NCI-H2227 treated with DMSO at 0.1 percent for 48 hours (cell line): ENCODE results near the gene PPP2R3A.

Source experiments
- DNase-seq: peaks from one replicate; lab custom pipeline; 2025; lab: John Stamatoyannopoulos, UW

PPP2R3A gene

DNA sequence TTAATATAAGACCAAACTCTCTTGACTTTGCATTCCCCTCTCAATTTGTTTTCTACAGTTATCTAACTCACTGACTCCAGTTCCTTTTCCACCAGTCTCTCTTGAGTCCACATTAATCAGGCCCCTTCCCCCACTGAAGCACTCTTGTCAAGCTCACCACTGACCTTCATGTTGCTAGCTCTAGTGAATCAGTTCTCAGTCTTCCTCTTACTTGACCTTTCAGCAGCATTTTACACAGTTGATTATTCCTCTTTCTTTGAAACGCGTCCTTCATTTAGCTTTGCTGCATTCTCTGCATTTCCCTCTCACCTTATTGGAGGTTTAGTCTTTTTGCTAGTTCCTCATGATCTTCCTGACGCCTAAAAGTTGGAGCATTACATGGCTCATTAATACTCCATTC lies 8.3 kb downstream of the PPP2R3A start:
- no peak for DNase-seq

DNA sequence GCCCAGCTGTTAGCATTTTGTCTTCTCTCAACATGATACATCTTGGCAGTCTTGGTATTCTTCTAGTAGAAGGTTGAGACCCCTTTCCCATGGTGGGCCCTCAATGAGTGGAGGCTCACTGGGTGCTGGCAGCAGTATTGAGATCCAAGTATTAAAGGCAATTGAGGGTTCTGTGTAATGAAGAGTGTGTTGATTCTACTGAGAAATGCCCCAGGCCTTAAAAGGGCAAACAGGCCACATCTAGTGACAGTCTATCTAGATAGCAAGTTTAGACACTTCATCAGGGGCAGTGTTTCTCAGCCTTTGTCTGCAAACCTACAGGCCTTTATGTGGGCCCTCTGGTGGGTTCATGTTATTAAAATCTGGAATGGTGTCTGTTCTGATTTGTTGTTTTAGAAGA lies 9.5 kb downstream of the PPP2R3A start:
- no peak for DNase-seq

DNA sequence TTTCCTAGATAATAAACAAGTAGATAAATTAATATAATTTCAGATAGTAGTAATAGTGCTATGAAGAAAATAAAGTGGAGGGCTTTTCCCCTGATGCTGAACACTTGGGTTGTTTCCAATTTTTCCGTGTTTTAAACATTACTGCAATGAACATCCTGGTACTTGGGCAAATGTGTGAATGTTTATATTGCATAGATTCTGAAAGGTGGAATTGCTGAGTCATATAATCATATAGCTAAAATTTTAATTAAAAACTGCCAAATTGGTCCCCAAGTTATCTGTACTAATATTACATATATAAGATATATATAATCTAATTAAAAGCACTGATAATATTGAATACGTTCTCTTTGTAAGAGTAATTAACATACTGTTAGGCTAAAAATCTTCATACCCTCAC lies 10.0 kb downstream of the PPP2R3A start:
- DNase-seq: no peak

DNA sequence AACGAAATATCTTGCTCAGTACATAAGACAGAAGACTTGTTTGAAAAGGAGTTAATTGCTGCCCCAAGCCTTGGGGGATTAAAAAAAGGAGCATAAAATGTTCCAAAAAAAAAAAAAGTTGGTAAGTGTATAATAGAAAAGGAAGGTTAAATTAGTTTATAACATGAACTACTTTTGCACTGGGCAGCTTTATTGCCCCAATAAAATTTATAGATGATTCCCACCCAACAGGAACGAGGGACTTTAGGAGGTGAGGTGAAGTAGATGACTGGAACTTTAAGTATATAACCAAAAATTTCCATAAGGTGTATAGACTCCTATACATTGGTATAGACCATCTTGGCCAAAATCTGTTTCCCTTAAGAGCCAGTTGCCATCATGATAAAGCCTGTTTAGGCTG lies 14.8 kb downstream of the PPP2R3A start:
- no peak for DNase-seq

DNA sequence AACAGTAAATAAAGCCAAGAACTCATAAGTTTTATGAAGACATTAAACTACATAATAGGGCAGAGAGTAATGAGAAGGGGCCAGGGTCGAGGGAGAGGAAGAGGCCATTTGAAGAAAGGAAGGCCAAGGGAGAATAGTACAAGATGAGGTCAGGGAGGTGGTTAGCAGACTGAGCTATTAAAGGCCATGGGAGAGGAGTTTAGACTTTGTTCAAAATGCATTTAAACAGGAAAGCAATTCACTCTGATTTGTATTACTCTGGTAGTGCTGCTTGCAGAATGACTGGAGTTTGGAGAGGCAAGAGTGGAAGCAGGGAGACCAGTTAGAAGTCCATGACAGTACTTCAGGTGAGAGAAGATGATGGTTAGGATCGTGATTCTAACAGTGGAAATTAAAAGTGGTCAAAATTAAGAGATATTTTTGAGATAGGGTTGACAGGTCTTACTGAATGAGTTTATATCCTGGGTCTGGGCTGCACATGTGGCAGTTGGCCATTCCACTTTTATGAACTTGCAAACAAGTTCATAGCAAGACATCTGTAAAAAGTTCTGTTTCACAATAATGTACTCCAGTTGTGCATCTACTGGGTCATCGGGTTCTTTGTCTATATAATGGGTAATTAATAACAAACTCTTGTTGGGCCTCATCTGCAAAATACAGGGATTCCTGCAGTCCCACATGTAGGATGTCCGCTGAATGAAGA lies 16.3 kb downstream of the PPP2R3A start:
- no peak for DNase-seq

DNA sequence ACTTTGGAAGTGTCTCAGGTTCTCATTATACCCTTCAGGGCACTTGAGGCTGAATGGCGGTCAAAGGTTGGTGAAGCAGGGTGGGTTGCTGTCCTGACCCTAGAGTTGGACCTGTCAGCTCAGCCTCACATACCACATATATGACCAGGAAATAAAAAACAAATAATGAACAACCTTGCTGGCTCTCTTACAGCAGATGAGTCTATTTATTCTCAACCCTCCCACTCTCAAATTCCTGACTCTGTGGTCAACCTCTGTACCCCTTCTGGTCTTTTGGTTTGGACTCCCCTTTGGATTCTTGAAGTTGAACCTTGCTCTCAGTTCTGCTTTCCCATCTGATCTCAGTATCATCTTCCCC lies 16.9 kb downstream of the PPP2R3A start:
- DNase-seq: no peak

DNA sequence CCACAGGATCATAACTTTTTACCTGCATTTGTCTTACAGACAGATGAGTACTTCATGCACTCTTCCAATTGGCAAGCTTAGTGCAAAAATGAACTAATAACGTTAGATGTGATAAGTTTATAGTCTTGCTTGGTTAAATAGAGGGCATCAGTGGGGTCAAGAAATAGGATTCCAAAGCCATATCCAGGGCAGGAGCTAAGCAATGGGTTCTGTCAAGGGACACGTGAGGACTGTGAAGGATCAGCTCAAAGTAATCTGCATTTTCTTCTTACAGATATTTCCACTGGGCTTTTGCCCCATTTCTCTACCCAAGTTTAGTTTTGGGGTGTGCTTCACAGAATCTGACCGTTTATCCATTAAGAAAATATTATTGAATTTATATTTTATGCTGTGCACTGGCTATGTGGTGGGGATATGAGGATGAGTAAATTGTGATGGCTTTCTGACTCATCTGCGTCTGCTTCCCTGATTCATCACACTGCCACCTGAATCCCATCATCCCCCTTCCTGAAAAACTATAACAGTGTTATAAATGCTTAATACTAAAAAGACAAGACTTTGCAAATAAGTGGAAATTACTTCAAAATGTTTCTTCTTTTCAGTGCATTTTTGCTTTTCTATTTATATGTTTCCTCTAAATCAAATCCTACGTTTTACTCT lies 17.5 kb downstream of the PPP2R3A start:
- no peak for DNase-seq

DNA sequence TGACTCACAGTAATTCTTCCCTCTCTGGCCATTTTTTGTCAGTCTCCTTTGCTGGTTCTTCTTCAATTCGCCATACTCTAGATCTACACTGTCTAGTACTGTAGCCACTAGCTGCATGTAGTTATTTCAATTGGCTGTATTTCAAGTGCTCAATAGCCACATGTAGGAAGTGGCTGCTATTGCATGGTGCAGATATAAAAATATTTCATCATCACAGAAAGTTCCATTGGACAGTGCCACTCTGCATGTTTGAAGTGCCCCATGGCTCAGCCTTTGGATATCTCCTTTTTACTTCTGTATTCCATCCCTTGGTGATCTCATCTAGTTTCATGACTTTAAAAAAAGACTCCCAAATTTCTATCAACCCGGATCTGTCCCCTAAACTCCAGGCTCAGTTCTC lies 22.1 kb downstream of the PPP2R3A start:
- DNase-seq: no peak

DNA sequence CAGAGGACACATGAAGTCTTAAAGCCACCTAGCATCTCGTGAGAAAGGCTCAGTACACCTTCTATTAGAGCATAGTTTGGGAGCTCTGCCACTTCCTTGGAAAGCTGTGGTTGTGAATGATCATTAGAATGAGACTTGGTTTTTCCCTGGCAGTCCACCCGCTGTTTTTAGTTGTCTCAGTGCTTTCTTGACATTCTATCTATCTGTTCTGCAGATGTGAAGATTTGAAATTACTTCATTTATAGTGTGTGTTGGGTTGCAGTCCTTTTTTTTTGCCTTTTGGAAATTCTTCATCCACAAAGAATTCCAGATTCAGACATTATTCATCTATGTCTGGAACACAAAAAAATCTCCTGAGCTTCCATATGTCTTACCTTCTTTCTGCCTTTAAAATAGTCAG lies 23.7 kb downstream of the PPP2R3A start:
- no peak for DNase-seq

DNA sequence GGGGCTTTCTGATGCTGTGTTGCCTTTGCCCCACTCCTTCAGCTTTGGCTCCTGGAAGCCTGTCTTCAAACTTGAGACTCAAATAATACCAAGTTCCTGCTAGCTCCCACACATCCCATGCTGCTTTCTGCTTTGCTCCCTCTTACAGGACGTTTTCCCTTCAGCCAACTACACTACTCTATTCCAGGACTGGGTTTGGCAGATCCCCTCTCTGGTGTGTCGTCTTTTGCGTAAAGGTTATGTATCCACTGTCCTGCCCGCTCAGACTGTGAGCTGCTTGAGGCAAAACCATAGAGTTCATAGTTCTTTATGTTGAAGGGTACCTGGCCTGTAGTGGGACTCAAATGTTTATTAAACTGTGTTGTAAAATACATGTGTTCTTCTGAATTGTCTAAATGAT lies 25.4 kb downstream of the PPP2R3A start:
- no peak for DNase-seq

DNA sequence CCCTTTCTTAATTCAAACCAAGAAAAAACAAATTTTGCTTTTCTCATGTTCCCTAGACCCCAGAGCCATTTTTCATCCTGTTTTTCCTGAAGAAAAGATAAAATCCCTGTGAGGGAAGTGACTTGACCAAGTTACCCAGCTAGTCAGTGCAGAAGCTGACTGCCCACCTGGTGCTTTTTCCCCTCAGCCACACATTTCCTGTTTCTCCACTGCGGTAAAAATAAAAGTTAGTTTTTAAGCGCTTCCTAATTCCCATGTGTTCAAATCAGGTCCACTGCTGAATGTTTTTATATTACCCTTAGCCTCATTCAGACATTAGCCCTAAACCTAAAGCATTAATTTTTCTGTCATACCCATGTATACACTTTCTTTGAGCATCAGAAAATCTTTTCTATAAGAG lies 26.1 kb downstream of the PPP2R3A start:
- DNase-seq: no peak

DNA sequence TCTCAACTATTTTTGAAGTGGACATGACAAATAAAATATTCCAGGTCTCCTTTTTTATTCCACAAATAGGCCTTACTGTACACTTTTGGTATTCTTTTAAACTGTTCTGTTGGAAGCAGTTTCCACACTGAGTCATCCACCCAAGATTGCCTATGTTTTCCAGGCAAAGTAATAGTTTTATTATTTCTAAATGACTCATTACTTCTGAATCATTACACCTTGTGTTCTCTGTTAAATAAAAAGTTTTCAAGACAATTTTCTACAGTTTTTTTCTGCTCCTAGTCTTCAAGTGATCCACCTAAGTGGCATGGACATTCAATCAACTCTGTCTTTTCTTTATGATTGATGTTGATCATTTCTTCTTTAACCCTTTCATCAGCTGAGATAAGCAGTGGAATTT lies 26.5 kb downstream of the PPP2R3A start:
- DNase-seq: no peak

DNA sequence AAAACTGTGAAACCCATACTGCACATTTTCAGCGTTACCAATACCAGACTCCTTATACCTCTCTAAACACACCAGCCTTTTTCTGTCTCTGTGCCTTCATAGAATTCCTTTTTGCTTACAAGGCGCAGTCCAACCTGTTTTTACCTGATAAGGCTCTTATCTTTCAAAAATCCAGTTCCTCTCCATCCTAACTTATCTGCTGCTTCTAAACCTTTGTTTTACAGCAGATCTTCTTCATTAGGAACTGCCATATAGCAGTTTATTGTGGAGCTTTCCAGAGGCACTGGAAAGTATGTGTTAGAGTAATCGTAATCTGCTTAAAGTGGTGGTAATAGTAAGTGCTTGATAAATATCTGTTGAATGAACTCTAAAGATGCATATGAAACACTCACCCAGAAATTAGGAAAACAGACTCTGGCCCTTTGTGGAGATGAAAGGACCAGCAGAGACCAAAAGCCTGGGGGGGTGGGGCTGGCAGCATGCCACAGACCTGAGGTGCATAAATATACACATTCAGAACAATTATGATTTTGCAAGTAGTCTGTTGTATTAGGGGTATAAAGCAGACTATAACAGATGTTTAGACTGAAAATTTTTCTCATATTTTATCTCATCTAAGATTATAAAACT lies 29.3 kb downstream of the PPP2R3A start:
- DNase-seq: no peak

DNA sequence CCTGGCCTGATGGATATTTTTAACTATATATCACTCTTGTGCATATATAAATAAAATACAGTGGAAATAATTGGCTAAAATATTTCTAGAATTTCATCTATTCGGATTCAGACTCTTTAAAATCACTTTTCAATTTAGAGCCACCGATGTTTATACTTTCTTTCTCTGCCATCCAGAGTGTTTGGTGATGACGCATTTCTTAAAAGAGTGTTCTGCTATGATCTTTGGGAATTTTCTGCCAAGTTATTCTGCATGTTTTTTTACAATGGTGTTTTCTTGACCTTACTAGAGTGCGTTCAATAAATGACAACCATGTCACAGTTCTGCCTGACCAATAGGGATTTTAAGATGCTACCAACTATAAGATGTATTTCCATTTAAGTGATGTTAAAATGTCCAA lies 30.2 kb downstream of the PPP2R3A start:
- DNase-seq: no peak

DNA sequence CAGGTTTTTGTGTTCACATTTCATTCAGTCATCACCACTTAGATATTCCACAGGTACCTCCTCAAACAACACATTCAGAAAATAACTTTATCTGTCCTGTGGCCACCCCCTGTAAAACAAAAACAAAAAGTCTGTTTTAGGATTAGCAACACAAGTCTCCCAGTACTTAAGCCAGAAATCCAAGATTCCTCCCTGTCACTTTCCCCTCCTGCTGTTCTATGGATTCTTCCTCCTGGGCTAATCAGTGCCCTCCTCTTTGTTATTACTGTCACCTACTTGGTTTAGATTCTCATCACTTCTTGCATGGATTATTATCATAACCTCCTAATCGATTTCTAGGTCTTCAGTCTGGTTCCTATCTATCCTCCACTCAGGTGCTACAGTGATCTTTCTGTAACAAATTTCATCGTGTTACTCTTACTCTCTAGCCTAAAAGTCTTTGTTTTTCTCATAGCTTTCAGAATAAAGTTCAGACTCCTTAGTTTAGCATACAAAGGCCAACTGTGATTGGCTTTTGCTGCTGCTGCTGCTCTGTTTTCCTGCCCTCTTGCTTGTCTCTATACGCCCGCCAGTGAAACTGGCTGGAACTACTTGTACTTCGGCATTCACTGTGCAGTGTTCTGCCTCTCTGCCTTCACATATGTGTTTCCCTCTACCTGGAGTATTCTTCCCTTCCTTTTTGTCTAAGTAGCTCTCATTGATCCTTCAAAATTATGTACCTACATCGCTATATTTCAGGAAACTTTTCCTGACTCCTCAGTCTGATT lies 32.2 kb downstream of the PPP2R3A start:
- DNase-seq: no peak

DNA sequence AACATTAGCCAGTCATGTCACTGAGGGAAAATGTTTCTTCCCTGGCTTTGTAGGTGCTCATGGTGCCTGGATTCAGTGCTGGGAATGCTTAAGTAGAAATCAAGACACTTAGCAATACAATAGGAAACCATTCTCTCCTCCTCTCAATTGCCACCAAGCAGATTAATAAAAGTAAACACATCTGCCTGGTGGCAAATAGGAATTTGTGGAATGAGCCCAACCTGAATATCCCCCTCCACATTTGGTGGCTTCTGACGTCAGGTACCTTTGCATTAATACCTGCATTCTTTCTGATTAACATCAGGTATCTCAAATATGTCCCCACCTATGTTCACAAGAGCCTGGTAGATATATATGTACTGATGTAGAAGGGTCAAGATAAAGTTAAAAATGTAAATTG lies 42.7 kb downstream of the PPP2R3A start:
- DNase-seq: no peak

DNA sequence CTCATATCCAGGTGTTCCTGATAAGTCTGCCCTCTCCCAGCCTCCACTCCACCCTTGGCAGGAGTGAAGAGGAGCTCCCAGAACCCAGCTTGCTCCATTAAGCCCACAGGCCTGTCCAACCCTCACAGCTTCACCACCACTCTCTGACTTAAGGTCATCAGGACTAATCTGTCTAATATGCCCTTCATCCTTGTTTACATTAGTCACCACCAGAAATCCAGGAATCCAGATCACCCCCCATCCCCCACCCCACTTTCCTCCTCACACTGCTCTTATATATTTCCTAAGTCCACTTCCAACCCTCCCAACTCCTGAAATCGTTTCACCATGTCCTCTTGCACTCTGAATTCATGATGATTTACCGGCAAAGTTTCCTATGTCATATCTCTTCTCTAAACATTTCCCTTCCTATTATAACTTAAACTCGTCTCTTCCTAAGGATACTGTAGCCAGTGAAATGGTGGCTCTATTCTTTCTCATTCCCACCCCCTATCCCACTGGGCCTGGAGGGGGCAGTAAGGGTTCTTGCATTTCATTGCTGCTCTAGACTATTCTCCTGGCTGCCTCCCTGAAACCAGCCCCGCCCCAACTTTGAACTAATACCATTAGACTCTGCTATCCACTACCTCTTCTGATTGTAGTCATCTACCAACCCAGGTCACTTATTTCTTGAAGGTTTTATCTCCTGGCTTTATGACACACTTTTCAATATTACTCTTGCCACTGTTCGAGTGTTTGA lies 43.4 kb downstream of the PPP2R3A start:
- no peak for DNase-seq

DNA sequence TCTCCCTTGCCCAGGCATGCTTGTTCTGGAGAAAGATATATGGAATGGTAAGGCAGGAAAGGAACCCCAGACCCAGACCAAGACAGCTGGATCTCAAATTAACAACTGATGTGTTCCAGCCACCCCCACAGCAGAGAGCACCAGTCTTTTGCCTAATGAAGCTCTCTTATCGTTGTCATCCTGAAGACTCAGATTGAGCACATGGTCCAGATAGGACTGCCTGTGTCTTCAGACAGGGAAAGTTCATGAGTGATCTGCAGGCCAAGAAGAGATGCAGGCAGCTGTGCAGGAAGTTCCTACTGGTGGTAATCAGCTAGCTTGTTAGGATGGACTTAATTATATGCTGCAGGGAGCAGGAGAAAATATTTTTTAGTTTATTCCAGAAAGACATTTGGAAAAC lies 53.3 kb downstream of the PPP2R3A start:
- DNase-seq: no peak

DNA sequence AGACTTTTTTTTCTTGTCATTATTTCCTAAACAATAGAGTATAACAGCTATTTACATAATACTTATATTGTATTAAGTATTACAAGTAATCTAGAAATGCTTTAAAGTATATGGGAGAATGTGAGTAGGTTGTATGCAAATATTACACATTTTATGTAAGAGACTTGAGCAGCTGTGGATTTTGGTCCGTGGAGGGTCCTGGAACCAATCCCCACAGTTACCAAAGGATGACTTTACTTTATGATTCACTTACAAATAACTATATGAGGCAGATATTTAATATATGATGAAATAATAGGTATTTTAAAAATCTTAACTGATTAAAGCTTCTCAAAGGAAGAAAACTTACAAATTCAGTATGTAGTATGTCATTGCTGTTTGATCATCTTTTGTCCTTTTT lies 56.3 kb downstream of the PPP2R3A start:
- DNase-seq: no peak

DNA sequence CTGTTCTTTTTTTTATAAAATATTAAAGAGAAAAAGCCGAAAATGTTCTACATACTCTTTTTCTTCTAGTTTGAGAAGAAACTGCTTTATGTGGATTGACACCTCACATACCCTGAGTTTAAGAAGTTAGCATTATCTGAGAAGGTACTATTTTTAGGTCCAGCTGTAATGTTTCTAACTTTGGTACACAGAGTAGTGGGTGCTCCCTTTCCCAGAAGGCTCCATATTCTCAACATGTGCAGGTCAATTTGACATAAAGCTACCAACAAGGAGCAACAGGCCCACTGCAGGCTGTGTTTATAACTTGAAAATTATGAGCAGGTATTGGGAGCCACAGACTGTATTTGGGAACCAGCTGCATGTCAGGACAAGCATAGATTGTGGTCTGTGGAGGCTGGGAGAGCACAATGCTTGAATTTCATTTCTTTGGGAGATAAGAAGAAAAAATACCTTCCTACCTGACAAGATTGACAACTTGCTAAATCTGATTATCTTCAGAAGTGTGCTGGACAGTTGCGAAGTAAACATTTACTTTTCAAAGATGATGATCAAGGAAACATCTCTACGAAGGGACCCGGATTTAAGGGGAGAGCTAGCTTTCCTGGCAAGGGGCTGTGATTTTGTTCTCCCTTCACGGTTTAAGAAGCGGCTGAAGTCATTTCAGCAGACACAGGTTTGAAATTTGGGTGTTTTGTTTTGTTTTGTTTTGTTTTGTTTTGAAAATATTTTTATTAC lies 57.2 kb downstream of the PPP2R3A start:
- no peak for DNase-seq

DNA sequence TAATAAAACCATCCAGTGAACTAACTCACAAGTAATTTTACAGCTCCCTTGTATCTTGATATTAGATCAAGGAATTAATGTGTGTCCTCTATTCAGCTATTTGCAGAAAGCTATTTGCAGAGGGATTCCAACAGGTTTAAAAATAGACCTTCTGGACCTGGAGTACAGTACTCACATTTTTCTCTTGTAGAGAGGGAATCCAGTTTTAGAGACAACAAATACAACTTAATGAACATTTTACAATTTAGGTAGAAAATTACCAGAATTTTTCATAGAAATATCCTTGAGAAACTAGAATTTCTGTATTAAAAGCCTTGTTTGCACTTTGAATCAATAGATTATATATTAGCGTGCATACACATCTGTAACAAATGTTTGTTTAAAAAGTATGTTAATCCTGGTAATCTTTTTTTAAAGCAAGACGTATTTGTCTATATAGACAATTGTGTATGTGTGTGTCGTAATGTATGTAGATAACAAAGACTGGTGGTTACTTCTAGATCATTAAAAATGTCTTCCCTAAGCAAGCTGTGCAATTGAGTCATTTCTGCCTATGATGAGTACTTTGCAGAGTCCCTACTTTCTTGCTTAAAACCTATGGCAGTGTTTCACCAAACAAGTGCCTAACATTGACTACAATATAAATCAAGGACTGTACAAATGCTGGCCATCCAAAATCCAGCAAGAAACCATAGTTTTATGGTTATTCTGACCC lies 57.9 kb downstream of the PPP2R3A start:
- DNase-seq: no peak
